HG03558 (cell line): Measurements from ENCODE around the gene ICE1.
"Not testable (repeated sequence)": the region's sequence is repeated elsewhere in the genome, so short reads cannot be mapped to it uniquely, and the experiment has no call there.

ENCODE experiments used
- ATAC-seq: cut with Tn5 transposase; IDR thresholded peaks from one replicate; pipeline ENCODE4 v1.9.1; 2021; ENCODE audit warnings: moderate number of reproducible peaks; ENCODE audit not compliant: unreplicated experiment; ENCODE audit errors: extremely low read depth

Gene ICE1

GRCh38 chr5:5421961-5422818 is at the start of gene ICE1:
TSS of gene ICE1 (plus strand) at chr5:5422677. CDS start at chr5:5422916, 239 bp downstream.
- ATAC-seq, result peak; percentile 63

GRCh38 chr5:5372930-5373329 is 49.5 kb upstream of the ICE1 start:
- ATAC-seq, result no peak

- no peak for ATAC-seq
Observed at GRCh38 chr5:5373351-5373989, 49.0 kb upstream of the ICE1 start.

GRCh38 chr5:5374009-5374715 is 48.3 kb upstream of the ICE1 start:
- no peak for ATAC-seq

GRCh38 chr5:5377780-5378179 is 44.7 kb upstream of the ICE1 start:
- no peak for ATAC-seq

GRCh38 chr5:5378531-5378930 is 43.9 kb upstream of the ICE1 start:
- ATAC-seq, result no peak

- ATAC-seq, result no peak
Observed at GRCh38 chr5:5380298-5380697, 42.2 kb upstream of the ICE1 start.

- no peak for ATAC-seq
Observed at GRCh38 chr5:5381310-5381913, 41.1 kb upstream of the ICE1 start.

GRCh38 chr5:5383461-5383860 is 39.0 kb upstream of the ICE1 start:
- no peak for ATAC-seq

GRCh38 chr5:5384660-5385330 is 37.7 kb upstream of the ICE1 start:
- ATAC-seq, result no peak

GRCh38 chr5:5385331-5385662 is 37.2 kb upstream of the ICE1 start:
- ATAC-seq, result no peak

GRCh38 chr5:5386329-5386728 is 36.1 kb upstream of the ICE1 start:
- ATAC-seq, result no peak

GRCh38 chr5:5387192-5387591 is 35.3 kb upstream of the ICE1 start:
- ATAC-seq, result no peak

- no peak for ATAC-seq
Observed at GRCh38 chr5:5387777-5388176, 34.7 kb upstream of the ICE1 start.

- ATAC-seq, result not testable (repeated sequence)
Observed at GRCh38 chr5:5390121-5390869, 32.2 kb upstream of the ICE1 start.

GRCh38 chr5:5392504-5392903 is 30.0 kb upstream of the ICE1 start:
- ATAC-seq, result not testable (repeated sequence)

- ATAC-seq, result not testable (repeated sequence)
Observed at GRCh38 chr5:5394384-5394986, 28.0 kb upstream of the ICE1 start.

- ATAC-seq, result not testable (repeated sequence)
Observed at GRCh38 chr5:5395093-5395492, 27.4 kb upstream of the ICE1 start.

GRCh38 chr5:5398071-5398470 is 24.4 kb upstream of the ICE1 start:
- no peak for ATAC-seq
